AG04450 (cell line): Measurements from ENCODE around the gene EVC2. TPM values are rescaled to one million over a fixed set of nuclear protein-coding genes. Genes with fewer than 3 reads are reported as not detected.

Source experiments
- CTCF ChIA-PET: fragments of 300-600, 350-600 bp; formaldehyde crosslinking; extraction: SDS; loops from one replicate; lab custom pipeline; 2022; ENCODE audit warnings: antibody characterized with exemption, inconsistent platforms; lab: Charles Lee
- POLR2A ChIA-PET: fragments of 350-600 bp; formaldehyde crosslinking; extraction: SDS; loops from one replicate; lab custom pipeline; 2021; ENCODE audit warnings: antibody characterized with exemption, inconsistent platforms; lab: Yijun Ruan, JAX
- DNase-seq: peaks from one replicate; pipeline ENCODE4 v3.0.0-alpha.2; 2011; ENCODE audit warnings: low read depth, low spot score
- H3K27ac ChIP-seq: one replicate; pipeline ENCODE4 v1.5.1; 2012; ENCODE audit warnings: low read depth, low read length, control low read depth
- H3K27me3 ChIP-seq: one replicate; pipeline ENCODE4 v1.6.0; 2012; ENCODE audit warnings: low read length; ENCODE audit not compliant: control insufficient read depth, insufficient read depth
- H3K4me3 ChIP-seq: 2 replicates; pipeline ENCODE4 v1.5.1; 2011; ENCODE audit warnings: mild to moderate bottlenecking, low read depth, low read length, control low read depth
- H3K9me3 ChIP-seq: 2 replicates; pipeline ENCODE4 v1.5.1; 2012; ENCODE audit warnings: low read length; ENCODE audit not compliant: control insufficient read depth, insufficient read depth
- CTCF ChIP-seq: IDR thresholded peaks from 2 replicates; pipeline ENCODE4 v1.5.1; 2011; ENCODE audit warnings: low read depth, low read length, control low read depth, inconsistent platforms
- polyA plus RNA-seq: library from polyadenylated mRNA; depleted of rRNA; stranded (reverse); fragments of >200 nt; gene quantifications from 2 replicates; pipeline ENCODE4 v1.2.3, GENCODE V29; 2011

EVC2 gene
- polyA plus RNA-seq, 1 experiment: 2.1 TPM

- H3K9me3 ChIP-seq: no peaks in the 10 kb centered on the region
- CTCF ChIA-PET: no interaction called here
Observed at GRCh38 chr4:5589495-5589894, 118.9 kb downstream of the EVC2 start.

GRCh38 chr4:5588046-5588445 lies 120.3 kb downstream of the EVC2 start:
- no peaks in the 10 kb centered on the region for H3K9me3 ChIP-seq
- H3K27ac ChIP-seq: no peak overlapping the region
- ChIA-PET POLR2A (no interaction called here), CTCF (interaction anchor here (1.2 kb wide), 1 partner anchor 202 kb away, joined by 4 read pairs; no protein-coding TSS in a partner anchor)
- TF ChIP-seq CTCF: no peak
- no peak overlapping the region for H3K4me3 ChIP-seq
- H3K27me3 ChIP-seq: no peaks in the 10 kb centered on the region
- no peak for DNase-seq

More at GRCh38 chr4:5589495-5589894, 118.9 kb downstream of the EVC2 start:
- TF ChIP-seq CTCF: no peak
- Histone ChIP-seq H3K27ac (no peak overlapping the region), H3K27me3 (no peaks in the 10 kb centered on the region), H3K4me3 (no peak overlapping the region)
- no peak for DNase-seq
- POLR2A ChIA-PET: no interaction called here

- no peaks in the 10 kb centered on the region for H3K9me3 ChIP-seq
- POLR2A ChIA-PET: no interaction called here
- CTCF ChIA-PET: no interaction called here
Observed at GRCh38 chr4:5575941-5576340, 132.4 kb downstream of the EVC2 start.

GRCh38 chr4:5574386-5574785 lies 134.0 kb downstream of the EVC2 start:
- Histone ChIP-seq H3K4me3 (no peak overlapping the region), H3K27me3 (no peaks in the 10 kb centered on the region), H3K9me3 (no peaks in the 10 kb centered on the region), H3K27ac (no peak overlapping the region)
- no peak for DNase-seq
- POLR2A ChIA-PET: no interaction called here
- CTCF ChIA-PET: no interaction called here
- no peak for TF ChIP-seq CTCF

More at GRCh38 chr4:5575941-5576340, 132.4 kb downstream of the EVC2 start:
- H3K27ac ChIP-seq: no peak overlapping the region
- no peak for DNase-seq
- H3K4me3 ChIP-seq: no peak overlapping the region
- no peak for TF ChIP-seq CTCF
- no peaks in the 10 kb centered on the region for H3K27me3 ChIP-seq

GRCh38 chr4:5573965-5574364 lies 134.4 kb downstream of the EVC2 start:
- CTCF ChIA-PET: no interaction called here
- Histone ChIP-seq H3K4me3 (no peak overlapping the region), H3K9me3 (no peaks in the 10 kb centered on the region), H3K27ac (no peak overlapping the region), H3K27me3 (no peaks in the 10 kb centered on the region)
- no peak for DNase-seq
- POLR2A ChIA-PET: no interaction called here
- TF ChIP-seq CTCF: no peak
